NOMO-1 treated with DMSO at 0.1 percent for 48 hours (cell line): Measurements from ENCODE around the gene ECHDC3.
"Not testable (repeated sequence)": the region's sequence is repeated elsewhere in the genome, so short reads cannot be mapped to it uniquely, and the experiment has no call there.

Source experiments
- DNase-seq: peaks from one replicate; lab custom pipeline; 2025; ENCODE audit not compliant: unreplicated experiment; lab: John Stamatoyannopoulos, UW

Gene ECHDC3

GRCh38 chr10:11715815-11716494, 26.2 kb upstream of the ECHDC3 start:
- DNase-seq: no peak

DNA sequence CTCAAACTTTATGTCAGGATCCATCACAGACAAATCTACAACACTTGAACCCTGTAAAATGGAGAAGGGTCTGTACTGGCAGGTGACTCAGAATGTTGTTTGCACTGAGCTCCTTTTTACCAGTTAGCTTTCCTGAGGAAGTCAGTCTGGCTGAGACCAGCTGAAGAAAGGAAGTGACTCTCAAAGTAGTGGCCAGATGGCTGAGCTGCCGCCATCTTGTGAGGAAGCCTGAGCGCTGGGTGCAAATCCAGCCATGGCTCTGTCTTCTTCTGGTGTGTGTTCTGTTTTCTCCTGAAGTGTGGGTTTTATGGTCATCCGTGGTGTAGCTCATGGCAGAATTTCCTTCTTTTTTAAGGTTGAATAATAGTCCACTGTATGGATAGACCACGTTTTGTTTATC, 25.5 kb upstream of the ECHDC3 start:
- no peak for DNase-seq

DNA sequence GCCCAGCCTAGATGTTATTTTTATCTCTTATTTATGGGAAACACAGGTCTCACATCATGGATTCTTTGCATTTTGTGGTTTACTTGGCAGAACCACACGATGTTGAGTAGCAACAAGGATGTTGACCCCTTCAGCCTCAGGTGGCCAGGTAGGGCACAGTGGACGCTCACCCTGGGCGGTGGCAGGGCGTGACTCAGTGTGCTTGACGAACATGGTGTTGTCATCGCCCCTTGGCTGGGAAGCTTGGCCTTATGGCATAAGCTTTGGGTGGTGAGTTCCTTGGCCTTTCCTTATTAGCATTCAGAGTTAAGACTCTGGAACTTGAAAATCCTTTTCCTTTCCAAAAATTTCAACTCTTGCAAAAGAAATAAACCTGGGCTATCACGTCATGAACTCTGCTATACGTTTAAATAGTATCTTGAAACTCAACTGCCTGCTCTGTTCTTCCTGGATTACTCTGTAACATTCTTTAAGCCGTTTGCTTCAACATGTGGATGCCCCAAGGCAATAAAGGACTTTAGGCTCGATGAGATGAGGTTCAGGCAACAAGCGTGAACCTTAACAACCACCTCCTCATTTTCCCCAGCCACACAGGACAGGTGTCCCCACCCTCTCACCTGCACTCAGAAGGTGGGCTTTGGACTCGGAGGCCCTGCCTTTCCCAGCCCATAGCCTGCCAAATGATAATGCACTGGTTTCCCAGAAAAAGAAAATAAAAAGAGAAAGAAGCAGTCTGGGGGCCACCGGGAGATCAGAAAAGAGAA, 22.5 kb upstream of the ECHDC3 start:
- DNase-seq: no peak

GRCh38 chr10:11720260-11720741, 21.9 kb upstream of the ECHDC3 start:
- peak; percentile 69 for DNase-seq

DNA sequence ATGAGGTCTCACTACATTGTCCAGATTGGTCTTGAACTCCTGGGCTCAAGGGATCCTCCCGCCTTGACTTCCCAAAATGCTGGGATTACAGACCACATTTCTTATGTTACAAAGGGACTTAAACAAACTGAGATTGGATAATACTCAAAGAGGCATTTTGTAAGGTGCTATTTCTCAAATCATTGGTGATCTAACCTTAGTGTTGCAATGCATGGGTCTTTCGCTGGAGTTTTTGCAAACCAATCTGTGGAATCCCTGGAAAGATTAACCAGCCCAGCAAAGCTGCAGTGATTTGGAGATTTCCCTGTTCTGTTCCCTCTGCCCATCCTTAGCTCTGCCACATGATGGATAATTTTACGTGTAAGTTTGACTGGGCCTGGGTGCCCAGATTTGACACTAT, 20.4 kb upstream of the ECHDC3 start:
- DNase-seq: no peak

GRCh38 chr10:11723359-11723758, 18.8 kb upstream of the ECHDC3 start:
- DNase-seq: no peak

DNA sequence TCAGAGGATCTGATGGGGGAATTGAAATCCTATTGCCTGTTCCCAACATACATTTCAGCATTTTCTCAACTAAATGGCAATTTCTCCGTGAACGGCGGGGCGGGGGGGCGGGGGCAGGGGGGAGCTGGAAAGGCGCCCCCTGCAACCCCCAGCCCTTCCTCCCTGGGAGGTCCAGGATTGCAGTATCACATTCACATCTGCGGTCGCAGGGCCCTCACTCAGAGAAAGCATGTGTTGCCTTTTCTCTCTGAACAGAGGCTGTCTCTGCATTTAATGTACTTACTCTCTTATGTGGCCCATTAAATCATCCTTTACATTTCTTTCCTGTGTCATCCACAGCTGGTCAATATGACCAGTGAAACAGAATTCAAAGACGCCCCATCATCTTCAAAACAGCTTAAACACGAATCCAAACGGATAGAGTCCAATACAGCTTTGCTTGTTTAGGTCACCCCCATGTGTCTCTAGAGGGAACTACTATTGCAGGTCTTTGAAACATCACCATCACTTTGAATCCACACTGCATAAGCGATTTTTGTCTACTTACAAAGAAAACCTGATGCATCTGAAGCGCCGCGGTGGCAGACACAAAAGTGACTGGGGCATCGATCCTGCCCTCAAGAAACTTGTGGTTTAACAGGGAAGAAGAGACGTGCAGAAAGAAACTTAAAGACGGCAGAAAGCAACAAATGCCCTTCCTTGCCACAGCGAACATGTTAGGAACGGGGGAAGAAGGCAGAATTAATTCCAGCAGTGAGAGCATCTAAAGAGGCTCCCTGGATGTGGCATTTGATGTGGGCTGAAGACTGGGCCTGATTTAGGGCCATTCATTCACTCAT, 17.0 kb upstream of the ECHDC3 start:
- DNase-seq: peak; percentile 58

DNA sequence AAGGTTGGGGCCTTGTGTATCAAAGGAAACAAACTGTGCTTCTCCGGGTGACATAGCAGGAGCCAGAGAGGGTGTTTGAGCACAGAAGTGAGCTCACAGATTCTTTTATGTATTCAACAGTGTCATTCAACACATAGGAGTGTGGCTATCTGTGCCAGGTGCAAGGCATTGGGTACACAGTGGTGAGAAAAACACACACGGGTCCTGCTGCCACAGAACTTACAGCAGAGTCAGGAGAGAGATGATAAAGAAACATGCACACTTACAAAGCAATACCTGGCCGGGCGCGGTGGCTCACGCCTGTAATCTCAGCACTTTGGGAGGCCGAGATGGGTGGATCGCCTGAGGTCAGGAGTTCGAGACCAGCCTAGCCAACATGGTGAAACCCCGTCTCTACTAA, 16.3 kb upstream of the ECHDC3 start:
- no peak for DNase-seq

DNA sequence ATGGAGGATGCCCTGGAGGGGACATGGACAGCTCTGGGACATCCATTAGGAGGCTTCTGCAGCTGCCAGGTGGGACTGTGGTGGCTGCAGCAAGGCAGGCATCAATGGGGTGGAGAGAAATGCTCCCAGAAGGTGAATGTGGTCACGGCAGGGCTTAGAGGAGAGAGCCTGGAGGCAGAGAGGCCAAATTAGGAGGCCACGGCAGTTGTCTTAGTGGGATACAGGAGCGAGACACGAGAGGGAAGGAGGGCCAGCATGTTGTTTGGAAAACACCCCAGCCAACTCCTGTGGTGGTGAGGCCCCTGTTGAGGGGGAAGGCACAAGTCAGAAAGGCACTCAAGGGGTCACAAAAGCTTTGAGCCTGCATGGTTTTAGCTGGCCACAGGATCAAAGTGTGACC, 14.6 kb upstream of the ECHDC3 start:
- DNase-seq: no peak

DNA sequence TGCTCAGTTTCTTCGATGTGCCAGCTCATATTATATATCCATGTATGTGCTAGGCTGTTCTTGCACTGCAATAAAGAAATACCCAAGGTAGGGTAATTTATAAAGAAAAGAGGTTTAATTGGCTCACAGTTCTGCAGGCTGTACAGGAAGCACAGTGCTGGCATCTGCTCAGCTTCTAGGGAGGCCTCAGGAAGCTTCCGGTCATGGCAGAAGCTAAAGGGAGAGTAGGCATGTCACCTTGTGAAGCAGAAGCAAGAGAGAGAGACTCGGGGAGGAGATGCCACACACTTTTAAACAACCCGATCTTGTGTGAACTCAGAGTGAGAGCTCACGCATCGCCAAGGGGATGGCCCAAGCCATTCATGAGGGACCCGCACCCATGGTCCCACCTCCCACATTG, 13.8 kb upstream of the ECHDC3 start:
- no peak for DNase-seq

GRCh38 chr10:11729790-11730315, 12.3 kb upstream of the ECHDC3 start:
- DNase-seq: no peak

DNA sequence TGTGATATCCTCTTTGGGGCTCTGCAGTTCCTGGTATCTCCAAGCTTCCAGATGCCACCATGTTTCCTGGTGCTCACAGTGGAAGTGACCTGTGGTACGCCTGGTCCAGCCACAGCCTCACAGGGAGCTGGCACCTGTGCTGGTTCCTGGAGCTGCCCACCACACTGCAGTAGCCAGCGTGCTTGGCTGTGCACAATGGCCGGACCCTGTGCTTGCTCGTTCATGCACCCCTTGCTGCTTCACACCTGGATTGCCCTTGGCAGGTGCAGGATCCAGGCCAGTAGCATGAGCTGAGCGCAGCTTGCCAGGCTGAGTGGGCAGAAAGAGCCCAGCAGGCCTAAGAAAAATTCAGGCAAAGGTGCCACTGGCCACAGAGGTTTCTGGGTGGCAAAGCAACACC, 11.4 kb upstream of the ECHDC3 start:
- DNase-seq: no peak

- DNase-seq: not testable (repeated sequence)
Observed at GRCh38 chr10:11736767-11737166, 5.4 kb upstream of the ECHDC3 start.

GRCh38 chr10:11737258-11738032, 4.7 kb upstream of the ECHDC3 start:
- not testable (repeated sequence) for DNase-seq

DNA sequence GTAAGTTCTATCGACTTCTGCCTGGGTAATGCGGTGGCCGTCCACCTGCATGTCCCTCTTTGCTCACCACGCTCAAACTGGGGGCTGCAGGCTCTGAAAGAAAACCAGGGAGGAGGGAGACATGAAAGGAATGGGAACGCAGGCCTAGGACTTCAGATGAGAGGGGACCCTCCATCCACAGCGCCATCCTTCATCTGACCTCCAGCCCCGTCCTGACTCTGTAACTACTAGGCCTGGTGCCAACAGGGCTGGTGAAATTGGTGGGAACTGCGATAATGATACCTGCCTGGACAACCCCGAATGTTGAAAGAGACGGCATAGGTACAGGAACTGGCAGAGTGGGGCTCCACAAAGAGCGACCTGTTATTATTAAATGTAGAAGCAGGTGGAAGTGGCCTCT, 1.3 kb upstream of the ECHDC3 start:
- DNase-seq: no peak

GRCh38 chr10:11741608-11742007, 574 bp upstream of the ECHDC3 start:
- no peak for DNase-seq

DNA sequence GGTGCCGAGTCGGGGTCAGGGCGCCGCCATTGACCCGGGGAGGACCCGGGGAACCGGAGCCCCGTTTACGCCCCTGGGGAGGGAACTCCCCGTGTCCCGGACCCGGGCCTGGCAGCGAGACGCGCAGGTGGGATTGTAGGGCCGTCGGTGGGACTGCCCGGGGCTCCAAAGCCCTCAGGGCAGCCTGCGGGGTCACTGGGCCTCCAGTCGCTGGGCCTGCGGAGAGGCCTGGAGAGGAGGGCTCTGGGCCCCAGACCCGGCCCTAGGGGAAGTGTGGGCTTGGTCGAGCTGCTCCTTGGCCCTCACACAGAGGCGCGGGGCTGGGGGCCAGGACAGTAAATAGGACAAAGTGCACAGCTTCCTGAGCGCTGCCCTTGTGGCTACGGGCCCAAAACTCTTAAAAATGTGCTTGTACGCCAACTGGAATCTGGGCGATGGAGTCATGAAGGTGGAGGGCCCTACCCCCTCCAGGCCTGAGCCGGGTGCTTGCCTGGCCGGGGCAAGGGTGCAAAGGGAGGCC, 657 bp downstream of the ECHDC3 start:
- DNase-seq: no peak

DNA sequence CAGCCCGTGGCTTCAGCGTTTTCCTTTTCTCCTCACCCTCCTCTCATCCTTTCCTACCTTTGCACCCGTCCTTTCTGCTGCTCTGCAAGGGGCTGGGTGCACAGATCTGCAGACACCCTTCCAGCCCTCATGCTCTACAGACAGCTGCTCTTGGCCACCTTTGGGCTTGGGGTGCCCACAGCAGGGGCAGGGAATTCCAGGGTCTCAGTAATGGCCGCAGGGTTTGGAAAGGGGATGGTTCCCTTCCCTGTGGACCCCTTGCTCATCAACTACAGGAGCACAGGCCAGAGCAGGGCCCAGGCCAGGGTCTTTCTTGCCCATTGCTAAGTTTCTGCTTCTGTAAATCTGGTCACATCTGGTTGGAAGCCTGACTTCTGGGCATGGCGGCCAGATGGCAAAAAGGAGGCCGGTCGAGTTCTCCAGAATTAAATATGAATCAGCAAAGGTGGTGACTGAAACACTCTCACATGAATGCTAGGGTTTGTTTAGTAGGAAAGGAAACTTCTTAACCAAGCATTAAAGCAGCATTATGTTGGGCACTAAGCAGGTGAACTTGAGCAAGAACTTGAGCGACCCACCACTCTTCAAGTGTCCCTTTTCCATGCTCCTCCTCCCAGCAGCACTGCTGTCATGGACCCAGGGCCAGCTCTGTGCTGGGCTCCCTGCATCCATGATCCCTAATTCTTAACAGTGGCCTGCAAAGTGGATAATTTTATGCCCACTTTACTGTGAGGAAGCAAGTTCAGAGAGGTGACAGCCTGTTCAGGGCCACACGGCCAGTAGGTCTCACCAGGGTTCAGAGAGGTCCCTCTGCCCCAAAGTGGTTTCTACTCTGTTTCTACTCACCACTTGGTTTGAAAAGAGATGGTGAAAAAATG, 1.5 kb downstream of the ECHDC3 start:
- DNase-seq: no peak

DNA sequence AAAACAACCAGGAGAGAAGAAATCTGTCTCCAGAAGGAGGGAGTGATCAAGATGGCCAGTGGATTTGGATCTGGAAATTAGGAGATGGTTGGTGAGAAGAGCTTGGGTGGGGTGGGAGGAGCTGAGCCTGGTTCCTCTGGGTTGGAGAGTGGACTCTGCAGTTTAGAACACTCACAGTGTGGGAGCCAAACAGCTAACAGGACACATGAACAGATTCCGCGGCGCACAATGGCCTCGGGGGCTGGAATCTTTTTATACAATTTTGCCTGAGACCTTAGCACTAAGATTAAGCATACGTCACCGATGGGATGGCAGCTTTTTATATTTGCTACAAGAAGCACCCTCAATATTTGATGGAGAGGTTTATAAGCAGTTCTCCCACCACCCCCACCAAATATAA, 2.9 kb downstream of the ECHDC3 start:
- no peak for DNase-seq
